Vagina (tissue), 2 donors: ENCODE results near the gene NOM1. TPM values are rescaled to one million over a fixed set of nuclear protein-coding genes. Genes with fewer than 3 reads are reported as not detected.

Experiments
- DNase-seq, 2 donors: peaks; one replicate each; pipeline ENCODE4 v3.0.0-alpha.2; 2017; ENCODE audit errors: extremely low spot score in 2 of 2
- H3K27ac ChIP-seq: fragments of 200-600 bp; sonication (generic); one replicate; pipeline ENCODE4 v1.5.1; 2019
- H3K27me3 ChIP-seq: fragments of 200-600 bp; sonication (generic); one replicate; pipeline ENCODE4 v1.5.1; 2019
- H3K36me3 ChIP-seq, 2 donors: fragments of 200-600 bp; sonication (generic); one replicate each; pipeline ENCODE4 v1.5.1; 2017 to 2019
- H3K4me1 ChIP-seq: fragments of 200-600 bp; sonication (generic); one replicate; pipeline ENCODE4 v1.5.1; 2019
- H3K4me3 ChIP-seq, 2 donors: fragments of 200-600 bp; sonication (generic); 1 replicate in 1 of 2; 2 replicates in 1 of 2; pipeline ENCODE4 v1.5.1; 2016 to 2019
- H3K9me3 ChIP-seq: fragments of 200-600 bp; sonication (generic); one replicate; pipeline ENCODE4 v1.5.1; 2019
- CTCF ChIP-seq, 3 experiments: fragments of 450-650 bp in 2 of 3; fragments of 200-600 bp in 1 of 3; sonication (generic) in 1 of 3; IDR thresholded peaks; one replicate each; pipeline ENCODE4 v1.5.1; 2017 to 2019; ENCODE audit warnings: antibody characterized with exemption in 3 of 3, mild to moderate bottlenecking in 2 of 3, moderate library complexity in 2 of 3
- POLR2A ChIP-seq, 2 donors: fragments of 450-650 bp; IDR thresholded peaks; one replicate each; pipeline ENCODE4 v1.6.1; 2017; ENCODE audit warnings: antibody characterized with exemption in 2 of 2, mild to moderate bottlenecking in 2 of 2, moderate library complexity in 2 of 2
- POLR2AphosphoS5 ChIP-seq, 2 donors: sonication (generic); formaldehyde crosslinking; IDR thresholded peaks; one replicate each; pipeline ENCODE4 v1.9.0; 2017; ENCODE audit warnings: antibody characterized with exemption in 2 of 2, mild to moderate bottlenecking in 2 of 2, low read depth in 1 of 2; ENCODE audit not compliant: insufficient read depth in 1 of 2
- intact Hi-C: fragments of 100-400 bp; cut with DNase I; formaldehyde crosslinking; loops from one replicate; pipeline ENCODE4 v1.15.1; 2023
- total RNA-seq: library from RNA; depleted of rRNA; stranded (reverse); fragments of >200 nt; gene quantifications from one replicate; pipeline ENCODE4 v1.2.3, GENCODE V29; 2016

NOM1 gene
- total RNA-seq, 1 donor from 2014 or later, result 28.5 TPM

- Histone ChIP-seq H3K27ac (no peak overlapping the region), H3K4me1 (peaks cover 4% of the 10 kb centered on the region), H3K36me3 (no peaks in the 10 kb centered on the region), H3K9me3 (no peaks in the 10 kb centered on the region), H3K27me3 (peaks cover 4% of the 10 kb centered on the region), H3K4me3 (no peak overlapping the region)
- DNase-seq, result peak in 1 of 2 donors; percentile 31
- no peak for TF ChIP-seq POLR2A (IDR thresholded peaks at IDR 0.05)
- no peak for TF ChIP-seq POLR2AphosphoS5 (IDR thresholded peaks at IDR 0.05; ENCODE audit: insufficient read depth in 1 of 2, low read depth in 1 of 2)
- no peak for TF ChIP-seq CTCF (IDR thresholded peaks at IDR 0.05)
- intact Hi-C loops, result no loop called here
Measured at GRCh38 chr7:156994417-156994816, 44.9 kb downstream of the NOM1 start.

- Histone ChIP-seq H3K27ac (no peak overlapping the region), H3K9me3 (no peaks in the 10 kb centered on the region), H3K36me3 (no peaks in the 10 kb centered on the region), H3K4me1 (peaks cover 36% of the 10 kb centered on the region), H3K4me3 (peak overlapping the region; percentile 32 to 46), H3K27me3 (peaks cover 20% of the 10 kb centered on the region)
- DNase-seq, result no peak
- intact Hi-C loops, result no loop called here
- TF ChIP-seq POLR2AphosphoS5 (IDR thresholded peaks at IDR 0.05; ENCODE audit: insufficient read depth in 1 of 2, low read depth in 1 of 2) (no peak), POLR2A (IDR thresholded peaks at IDR 0.05) (no peak), CTCF (IDR thresholded peaks at IDR 0.05) (no peak)
Measured at GRCh38 chr7:156998988-156999957, 49.8 kb downstream of the NOM1 start.

- Histone ChIP-seq H3K4me1 (peaks cover 44% of the 10 kb centered on the region), H3K9me3 (no peaks in the 10 kb centered on the region), H3K36me3 (no peaks in the 10 kb centered on the region)
Measured at GRCh38 chr7:156999958-157000726, 50.6 kb downstream of the NOM1 start.

DNA sequence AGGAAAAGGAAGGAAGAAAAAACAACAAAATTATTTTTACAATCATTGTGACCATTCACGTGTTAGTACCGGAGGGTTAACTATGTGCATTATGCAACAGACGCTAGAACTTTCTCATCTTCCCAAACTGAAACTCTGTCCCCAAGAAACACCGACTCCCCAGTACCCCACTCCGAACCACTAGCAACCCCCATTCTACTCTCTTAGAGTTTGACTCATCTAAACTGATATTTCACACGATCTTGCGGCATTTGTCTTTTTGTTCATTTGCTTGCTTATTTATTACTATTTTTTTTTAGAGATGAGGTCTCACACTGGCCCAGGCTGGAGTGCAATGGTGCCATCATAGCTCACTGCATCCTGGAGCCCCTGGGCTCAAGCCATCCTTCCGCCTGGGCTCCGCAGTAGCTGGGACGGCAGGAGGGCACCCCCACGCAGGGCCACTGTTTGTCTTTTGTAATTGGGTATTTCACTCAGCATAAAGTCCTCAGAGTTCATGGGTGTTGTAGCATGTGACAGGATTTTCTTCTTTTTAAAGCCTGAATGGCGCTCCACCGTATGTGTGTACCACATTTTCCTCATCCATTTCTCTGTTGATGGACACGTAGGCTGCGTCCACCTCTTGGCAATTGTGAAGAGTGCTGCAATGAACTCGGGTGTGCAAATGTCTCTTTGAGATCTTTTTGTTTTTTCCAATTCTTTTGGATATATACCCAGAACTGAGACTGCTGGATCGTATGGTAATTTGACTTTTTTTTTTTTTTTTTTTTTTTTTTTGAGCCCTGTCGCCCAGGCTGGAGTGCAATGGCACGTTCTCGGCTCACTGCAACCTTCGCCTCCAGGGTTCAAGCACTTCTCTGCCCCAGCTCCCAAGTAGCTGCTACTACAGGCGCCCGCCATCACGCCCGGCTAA, 51.5 kb downstream of the NOM1 start:
- Histone ChIP-seq H3K36me3 (no peaks in the 10 kb centered on the region), H3K9me3 (no peaks in the 10 kb centered on the region), H3K4me1 (peaks cover 44% of the 10 kb centered on the region), H3K4me3 (peak overlapping the region; percentile 32 to 46), H3K27ac (no peak overlapping the region), H3K27me3 (peaks cover 23% of the 10 kb centered on the region)
- TF ChIP-seq CTCF (IDR thresholded peaks at IDR 0.05) (no peak), POLR2A (IDR thresholded peaks at IDR 0.05) (no peak)
- intact Hi-C loops, result no loop called here
- DNase-seq, result no peak

More at GRCh38 chr7:156999958-157000726, 50.6 kb downstream of the NOM1 start:
- Histone ChIP-seq H3K27me3 (peaks cover 23% of the 10 kb centered on the region), H3K4me3 (peak overlapping the region; percentile 32 to 46), H3K27ac (no peak overlapping the region)
- TF ChIP-seq POLR2A (IDR thresholded peaks at IDR 0.05), result no peak
- intact Hi-C loops, result no loop called here
- DNase-seq, result no peak
